ENCODE data around the gene FARS2. TPM values are rescaled to one million over a fixed set of nuclear protein-coding genes. Genes with fewer than 3 reads are reported as not detected.

Gene FARS2
- total and polyA plus RNA-seq, 5 donors from 2014 or later: 26.9 to 39.7 (median 34.9) TPM

GRCh38 chr6:5776104-5776503, 514.8 kb downstream of the FARS2 start:
- H3K27ac ChIP-seq (ENCODE audit: insufficient read depth, low read length, poor library complexity, severe bottlenecking): no peak overlapping the region
- H3K4me1 ChIP-seq (ENCODE audit: control insufficient read depth, insufficient read depth, low read length, poor library complexity, severe bottlenecking): no peaks in the 10 kb centered on the region
- H3K9me3 ChIP-seq (ENCODE audit: control insufficient read depth in 2 of 2, low read length in 2 of 2): no peaks in the 10 kb centered on the region
- H3K27me3 Mint-ChIP-seq: no peaks in the 10 kb centered on the region
- ATAC-seq (ENCODE audit: low read depth in 2 of 2) (no peak), DNase-seq (no peak)
- peaks cover 31% of the 10 kb centered on the region for H3K36me3 Mint-ChIP-seq
- peaks cover 3% of the 10 kb centered on the region for H3K36me3 ChIP-seq (ENCODE audit: control insufficient read depth, insufficient read depth, low read length)
- H3K4me1 Mint-ChIP-seq: peaks cover 0 to 4% (median 1%) of the 10 kb centered on the region in 4 donors
- peak overlapping the region in 1 of 3 donors; percentile 65 for H3K27ac Mint-ChIP-seq
- H3K4me3 Mint-ChIP-seq: no peak overlapping the region
- H3K9me3 Mint-ChIP-seq: no peaks in the 10 kb centered on the region
- no peaks in the 10 kb centered on the region for H3K27me3 ChIP-seq (ENCODE audit: control insufficient read depth, insufficient read depth, low read length)
- H3K4me3 ChIP-seq (ENCODE audit: low read depth, low read length): no peak overlapping the region

DNA sequence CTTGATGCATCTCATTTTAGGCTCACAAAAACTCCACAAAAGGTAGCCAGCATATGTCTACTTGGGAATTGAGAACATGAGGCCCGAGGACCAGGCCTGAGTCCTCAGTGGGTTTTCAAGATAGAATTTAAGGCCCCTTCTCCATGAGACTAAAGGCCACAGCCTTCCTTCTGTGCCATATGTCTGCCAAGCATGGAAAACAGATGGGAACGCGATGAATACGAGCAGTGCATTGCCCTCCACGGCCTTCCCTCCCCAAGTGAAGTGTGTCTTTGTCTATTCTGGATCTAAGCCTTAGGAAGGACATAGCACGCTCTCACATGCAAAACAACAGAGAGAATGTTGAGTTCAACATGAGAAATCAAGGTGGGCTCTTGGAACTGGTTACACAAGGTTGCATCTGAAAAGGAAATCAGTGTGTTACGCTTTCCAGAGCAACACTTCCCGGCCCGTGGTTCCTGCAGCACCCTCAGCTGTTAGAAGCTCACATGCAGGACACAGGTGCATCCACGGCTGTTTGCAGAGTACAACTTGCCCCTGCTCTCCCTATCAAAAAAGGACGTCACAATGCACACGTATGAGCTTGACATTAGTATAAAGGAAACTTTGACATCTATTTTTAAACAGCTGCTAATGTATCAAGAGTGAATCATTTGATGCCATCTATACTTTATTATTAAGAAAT, 515.5 kb downstream of the FARS2 start:
- no peak for ATAC-seq (ENCODE audit: low read depth in 2 of 2)
- Histone ChIP-seq H3K9me3 (ENCODE audit: control insufficient read depth in 2 of 2, low read length in 2 of 2) (no peaks in the 10 kb centered on the region), H3K27ac (ENCODE audit: insufficient read depth, low read length, poor library complexity, severe bottlenecking) (no peak overlapping the region), H3K4me3 (ENCODE audit: low read depth, low read length) (no peak overlapping the region), H3K4me1 (ENCODE audit: control insufficient read depth, insufficient read depth, low read length, poor library complexity, severe bottlenecking) (no peaks in the 10 kb centered on the region), H3K36me3 (ENCODE audit: control insufficient read depth, insufficient read depth, low read length) (peaks cover 3% of the 10 kb centered on the region), H3K27me3 (ENCODE audit: control insufficient read depth, insufficient read depth, low read length) (no peaks in the 10 kb centered on the region)
- no peak overlapping the region for H3K4me3 Mint-ChIP-seq
- no peak for DNase-seq
- peaks cover 0 to 4% (median 1%) of the 10 kb centered on the region in 4 donors for H3K4me1 Mint-ChIP-seq
- no peaks in the 10 kb centered on the region for H3K9me3 Mint-ChIP-seq
- H3K27ac Mint-ChIP-seq: peak overlapping the region in 1 of 3 donors; percentile 65
- no peaks in the 10 kb centered on the region for H3K27me3 Mint-ChIP-seq
- H3K36me3 Mint-ChIP-seq: peaks cover 25% of the 10 kb centered on the region

DNA sequence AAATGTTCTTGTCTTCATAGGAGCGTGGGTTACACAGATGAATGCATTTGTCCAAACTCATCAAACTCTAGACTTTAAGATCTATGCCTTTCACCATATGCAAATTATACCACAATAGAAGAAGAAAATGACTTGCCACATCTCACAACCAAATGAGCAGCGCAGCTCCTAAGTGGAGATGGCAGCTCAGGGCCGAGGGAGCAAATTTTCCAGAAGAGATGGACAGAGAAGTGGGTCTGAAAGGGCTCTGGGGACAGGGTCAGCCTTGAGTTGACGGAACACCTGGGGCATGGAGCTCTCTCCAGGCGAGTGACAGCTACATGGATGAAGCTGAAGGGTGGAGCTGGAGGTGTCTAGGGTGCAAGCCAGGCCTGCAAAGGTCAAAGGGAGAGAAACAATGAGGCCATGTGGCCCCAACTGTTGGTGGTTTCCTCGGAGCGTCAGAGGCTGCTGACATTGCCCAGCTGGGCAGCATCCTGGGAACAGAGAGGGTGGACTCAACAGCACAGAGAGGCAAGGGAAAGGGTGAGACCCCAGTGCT, 517.1 kb downstream of the FARS2 start:
- H3K27ac Mint-ChIP-seq: peak overlapping the region in 1 of 3 donors; percentile 77
- Histone ChIP-seq H3K4me1 (ENCODE audit: control insufficient read depth, insufficient read depth, low read length, poor library complexity, severe bottlenecking) (no peaks in the 10 kb centered on the region), H3K36me3 (ENCODE audit: control insufficient read depth, insufficient read depth, low read length) (no peaks in the 10 kb centered on the region), H3K27me3 (ENCODE audit: control insufficient read depth, insufficient read depth, low read length) (no peaks in the 10 kb centered on the region), H3K9me3 (ENCODE audit: control insufficient read depth in 2 of 2, low read length in 2 of 2) (no peaks in the 10 kb centered on the region), H3K27ac (ENCODE audit: insufficient read depth, low read length, poor library complexity, severe bottlenecking) (no peak overlapping the region), H3K4me3 (ENCODE audit: low read depth, low read length) (no peak overlapping the region)
- H3K9me3 Mint-ChIP-seq: no peaks in the 10 kb centered on the region
- peaks cover 21% of the 10 kb centered on the region for H3K36me3 Mint-ChIP-seq
- no peak for DNase-seq
- no peak for ATAC-seq (ENCODE audit: low read depth in 2 of 2)
- no peaks in the 10 kb centered on the region for H3K27me3 Mint-ChIP-seq
- H3K4me3 Mint-ChIP-seq: no peak overlapping the region
- H3K4me1 Mint-ChIP-seq: peaks cover 0 to 4% (median 1%) of the 10 kb centered on the region in 4 donors

GRCh38 chr6:5778906-5779305, 517.6 kb downstream of the FARS2 start:
- Histone ChIP-seq H3K27me3 (ENCODE audit: control insufficient read depth, insufficient read depth, low read length) (no peaks in the 10 kb centered on the region), H3K4me3 (ENCODE audit: low read depth, low read length) (no peak overlapping the region), H3K4me1 (ENCODE audit: control insufficient read depth, insufficient read depth, low read length, poor library complexity, severe bottlenecking) (no peaks in the 10 kb centered on the region), H3K36me3 (ENCODE audit: control insufficient read depth, insufficient read depth, low read length) (no peaks in the 10 kb centered on the region), H3K9me3 (ENCODE audit: control insufficient read depth in 2 of 2, low read length in 2 of 2) (no peaks in the 10 kb centered on the region), H3K27ac (ENCODE audit: insufficient read depth, low read length, poor library complexity, severe bottlenecking) (no peak overlapping the region)
- DNase-seq (no peak), ATAC-seq (ENCODE audit: low read depth in 2 of 2) (no peak)
- peaks cover 0 to 4% (median 1%) of the 10 kb centered on the region in 4 donors for H3K4me1 Mint-ChIP-seq
- H3K4me3 Mint-ChIP-seq: no peak overlapping the region
- no peaks in the 10 kb centered on the region for H3K9me3 Mint-ChIP-seq
- H3K27ac Mint-ChIP-seq: no peak overlapping the region
- peaks cover 21% of the 10 kb centered on the region for H3K36me3 Mint-ChIP-seq
- no peaks in the 10 kb centered on the region for H3K27me3 Mint-ChIP-seq

GRCh38 chr6:5781019-5781418, 519.7 kb downstream of the FARS2 start:
- H3K36me3 ChIP-seq (ENCODE audit: control insufficient read depth, insufficient read depth, low read length): no peaks in the 10 kb centered on the region
- Mint-ChIP-seq H3K27ac (no peak overlapping the region), H3K27me3 (no peaks in the 10 kb centered on the region)

GRCh38 chr6:5781966-5782556, 520.7 kb downstream of the FARS2 start:
- H3K27ac ChIP-seq (ENCODE audit: insufficient read depth, low read length, poor library complexity, severe bottlenecking): no peak overlapping the region
- H3K27me3 Mint-ChIP-seq: no peaks in the 10 kb centered on the region
- H3K9me3 Mint-ChIP-seq: no peaks in the 10 kb centered on the region
- no peaks in the 10 kb centered on the region for H3K4me1 ChIP-seq (ENCODE audit: control insufficient read depth, insufficient read depth, low read length, poor library complexity, severe bottlenecking)
- ATAC-seq (ENCODE audit: low read depth in 2 of 2) (no peak), DNase-seq (no peak)
- peaks cover 0 to 13% (median 4%) of the 10 kb centered on the region in 4 donors for H3K4me1 Mint-ChIP-seq
- H3K36me3 Mint-ChIP-seq: peaks cover 9% of the 10 kb centered on the region
- H3K27me3 ChIP-seq (ENCODE audit: control insufficient read depth, insufficient read depth, low read length): no peaks in the 10 kb centered on the region
- H3K9me3 ChIP-seq (ENCODE audit: control insufficient read depth in 2 of 2, low read length in 2 of 2): no peaks in the 10 kb centered on the region
- H3K27ac Mint-ChIP-seq: peak overlapping the region in 1 of 3 donors; percentile 73
- H3K4me3 ChIP-seq (ENCODE audit: low read depth, low read length): no peak overlapping the region
- no peak overlapping the region for H3K4me3 Mint-ChIP-seq
- no peaks in the 10 kb centered on the region for H3K36me3 ChIP-seq (ENCODE audit: control insufficient read depth, insufficient read depth, low read length)

More at GRCh38 chr6:5781019-5781418, 519.7 kb downstream of the FARS2 start:
- H3K4me1 ChIP-seq (ENCODE audit: control insufficient read depth, insufficient read depth, low read length, poor library complexity, severe bottlenecking): no peaks in the 10 kb centered on the region
- Mint-ChIP-seq H3K9me3 (no peaks in the 10 kb centered on the region), H3K4me3 (no peak overlapping the region), H3K4me1 (peaks cover 0 to 4% (median 3%) of the 10 kb centered on the region in 4 donors), H3K36me3 (peaks cover 9% of the 10 kb centered on the region)
- no peak overlapping the region for H3K4me3 ChIP-seq (ENCODE audit: low read depth, low read length)
- H3K27ac ChIP-seq (ENCODE audit: insufficient read depth, low read length, poor library complexity, severe bottlenecking): no peak overlapping the region
- H3K27me3 ChIP-seq (ENCODE audit: control insufficient read depth, insufficient read depth, low read length): no peaks in the 10 kb centered on the region
- no peak for ATAC-seq (ENCODE audit: low read depth in 2 of 2)
- DNase-seq: no peak
- H3K9me3 ChIP-seq (ENCODE audit: control insufficient read depth in 2 of 2, low read length in 2 of 2): no peaks in the 10 kb centered on the region

DNA sequence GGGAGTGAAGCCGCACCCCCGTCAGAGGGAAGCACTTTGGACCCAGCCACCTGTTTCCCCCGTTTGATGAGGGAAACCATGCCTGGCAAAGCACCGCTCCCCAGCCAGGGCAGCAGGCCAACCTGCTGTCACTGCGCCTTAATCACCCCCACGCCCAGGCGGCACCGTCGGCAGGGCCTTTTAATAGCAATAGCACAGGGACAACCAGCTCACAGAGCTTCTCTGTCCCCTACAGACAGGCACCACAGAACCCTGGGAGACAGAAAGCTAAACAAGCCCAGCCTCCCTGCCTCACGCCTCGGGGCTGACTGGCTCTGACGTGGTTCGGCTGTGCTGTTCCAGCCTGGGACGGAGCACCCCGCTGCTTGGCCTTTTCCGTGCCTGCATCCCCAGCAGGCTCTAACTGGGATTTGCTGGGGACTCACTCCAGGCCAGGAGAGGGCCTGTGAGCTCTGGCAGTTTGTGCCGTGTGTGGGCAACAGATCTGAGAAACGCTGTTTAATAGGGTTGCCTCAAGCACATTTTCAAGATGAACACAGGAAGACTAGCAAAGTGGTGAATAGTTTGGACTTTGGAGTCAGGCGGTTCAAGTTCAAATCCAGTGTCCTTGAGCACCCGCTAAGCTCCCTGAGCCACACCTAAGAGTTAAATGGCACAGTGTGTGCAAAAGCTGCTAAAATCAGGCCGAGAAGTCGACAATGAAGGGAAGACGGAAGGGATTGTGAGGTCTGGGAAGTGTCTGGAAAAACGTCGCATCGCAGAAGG, 521.7 kb downstream of the FARS2 start:
- H3K27ac Mint-ChIP-seq: peak overlapping the region in 1 of 3 donors; percentile 81
- peaks cover 5% of the 10 kb centered on the region for H3K36me3 Mint-ChIP-seq
- ATAC-seq (ENCODE audit: low read depth in 2 of 2) (no peak), DNase-seq (no peak)
- Histone ChIP-seq H3K27ac (ENCODE audit: insufficient read depth, low read length, poor library complexity, severe bottlenecking) (no peak overlapping the region), H3K27me3 (ENCODE audit: control insufficient read depth, insufficient read depth, low read length) (no peaks in the 10 kb centered on the region), H3K36me3 (ENCODE audit: control insufficient read depth, insufficient read depth, low read length) (no peaks in the 10 kb centered on the region), H3K4me1 (ENCODE audit: control insufficient read depth, insufficient read depth, low read length, poor library complexity, severe bottlenecking) (no peaks in the 10 kb centered on the region), H3K4me3 (ENCODE audit: low read depth, low read length) (no peak overlapping the region), H3K9me3 (ENCODE audit: control insufficient read depth in 2 of 2, low read length in 2 of 2) (no peaks in the 10 kb centered on the region)
- peaks cover 4% of the 10 kb centered on the region for H3K27me3 Mint-ChIP-seq
- H3K4me1 Mint-ChIP-seq: peaks cover 3 to 17% (median 5%) of the 10 kb centered on the region in 4 donors
- H3K9me3 Mint-ChIP-seq: peaks cover 0 to 1% (median 0%) of the 10 kb centered on the region in 7 donors
- no peak overlapping the region for H3K4me3 Mint-ChIP-seq
